K562 (cell line): ENCODE results near the gene SNX10. TPM values are rescaled to one million over a fixed set of nuclear protein-coding genes. Genes with fewer than 3 reads are reported as not detected.

Source experiments
- ATAC-seq: fragments of 200-7000 bp; cut with Tn5 transposase; 3 replicates; pipeline ENCODE4 v1.9.1; 2020; ENCODE audit warnings: moderate library complexity
- BruUV-seq: library from RNA; stranded (reverse); fragments of 400-500 nt; replicated peaks from 2 replicates; lab custom pipeline; 2021; lab: Mats Ljungman, UMichigan
- CTCF ChIA-PET: fragments of 300-600 bp; formaldehyde crosslinking; extraction: SDS; loops from one replicate; lab custom pipeline; 2021; ENCODE audit warnings: low intra/inter-chr PET ratio; lab: Yijun Ruan, JAX
- POLR2A ChIA-PET: fragments of 300-600, 350-650 bp; sonication (Branson Sonifier 250); formaldehyde crosslinking; extraction: SDS; loops from one replicate; lab custom pipeline; 2021; ENCODE audit warnings: antibody characterized with exemption, inconsistent platforms; lab: Yijun Ruan, JAX
- DNase-seq, 4 experiments: peaks; one replicate each; pipeline versions ENCODE4 v3.0.0 to v3.0.0-alpha.2; 2011 to 2018; ENCODE audit warnings: low spot score in 3 of 4, mixed read lengths in 3 of 4; ENCODE audit errors: extremely low read depth in 1 of 4
- FAIRE-seq: peaks from 2 replicates; lab custom pipeline; 2011; peaks lifted over from hg19 to GRCh38; lab: Jason Lieb, UNC
- H2AFZ ChIP-seq: 2 replicates; pipeline ENCODE4 v1.6.0; 2011; ENCODE audit warnings: low read depth, low read length, control low read depth, inconsistent platforms
- H3K27ac ChIP-seq: fragments of 200-600 bp; 3 replicates; pipeline ENCODE4 v1.8.0; 2011; ENCODE audit warnings: low read depth, mild to moderate bottlenecking, control low read depth, inconsistent platforms, low read length, moderate library complexity, mixed read lengths; ENCODE audit errors: extremely low read depth
- H3K27me3 ChIP-seq, 2 experiments: fragments of 300-600 bp in 1 of 2; 2 replicates in 1 of 2; 3 replicates in 1 of 2; pipeline versions ENCODE4 v1.6.0 to v1.8.0; 2011; ENCODE audit warnings: inconsistent platforms in 2 of 2, low read length in 2 of 2, mild to moderate bottlenecking in 1 of 2, mixed read lengths in 1 of 2, moderate library complexity in 1 of 2; ENCODE audit not compliant: control insufficient read depth in 2 of 2, insufficient read depth in 2 of 2
- H3K36me3 ChIP-seq: fragments of 300-600 bp; 3 replicates; pipeline ENCODE4 v1.8.0; 2011; ENCODE audit warnings: mild to moderate bottlenecking, low read length, inconsistent platforms; ENCODE audit not compliant: control insufficient read depth, insufficient read depth
- H3K4me1 ChIP-seq, 2 experiments: fragments of 200-600 bp in 1 of 2; replicated peaks in 1 of 2; 2 replicates in 1 of 2; 3 replicates in 1 of 2; pipeline versions ENCODE4 v1.5.1 to v1.8.0; 2011; ENCODE audit warnings: inconsistent platforms in 2 of 2, low read length in 2 of 2, mild to moderate bottlenecking in 1 of 2, mixed read lengths in 1 of 2, moderate library complexity in 1 of 2; ENCODE audit not compliant: control insufficient read depth in 2 of 2, insufficient read depth in 2 of 2
- H3K4me2 ChIP-seq: 2 replicates; pipeline ENCODE4 v1.6.1; 2011; ENCODE audit warnings: low read length, control low read depth, inconsistent platforms, mixed read lengths; ENCODE audit not compliant: insufficient read depth
- H3K4me3 ChIP-seq: fragments of 200-600 bp; sonication (generic), shearing (Covaris generic); 2 replicates; pipeline ENCODE4 v1.5.1; 2016; ENCODE audit warnings: control low read depth, inconsistent platforms
- H3K79me2 ChIP-seq: fragments of 200-600 bp; 3 replicates; pipeline ENCODE4 v1.8.0; 2011; ENCODE audit warnings: low read length, inconsistent platforms; ENCODE audit not compliant: control insufficient read depth, insufficient read depth
- H3K9ac ChIP-seq, 2 experiments: 2 replicates each; pipeline versions ENCODE4 v1.6.0 to v1.6.1; 2011; ENCODE audit warnings: low read depth in 2 of 2, low read length in 2 of 2, control low read depth in 1 of 2, inconsistent platforms in 1 of 2, mild to moderate bottlenecking in 1 of 2, mixed read lengths in 1 of 2; ENCODE audit not compliant: insufficient read depth in 1 of 2
- H3K9me1 ChIP-seq: one replicate; pipeline ENCODE4 v1.6.0; 2011; ENCODE audit warnings: inconsistent platforms, mild to moderate bottlenecking, low read length, moderate library complexity; ENCODE audit not compliant: control insufficient read depth, insufficient read depth
- H3K9me3 ChIP-seq: replicated peaks from 2 replicates; pipeline ENCODE4 v1.5.1; 2011; ENCODE audit warnings: low read depth, low read length, inconsistent platforms; ENCODE audit not compliant: control insufficient read depth, insufficient read depth
- H4K20me1 ChIP-seq: replicated peaks from 2 replicates; pipeline ENCODE4 v1.6.1; 2011; ENCODE audit warnings: low read length, inconsistent platforms, mixed read lengths; ENCODE audit not compliant: control insufficient read depth, insufficient read depth
- HMGN3 ChIP-seq: IDR thresholded peaks from 2 replicates; pipeline ENCODE4 v1.6.1; 2011; ENCODE audit warnings: borderline replicate concordance, low read depth, mild to moderate bottlenecking, mixed read lengths, low read length; ENCODE audit not compliant: insufficient read length; ENCODE audit errors: extremely low read depth
- MCM2 ChIP-seq: fragments of 450-650 bp; IDR thresholded peaks from 2 replicates; pipeline ENCODE4 v1.6.1; 2017; ENCODE audit warnings: low read depth, mild to moderate bottlenecking
- YY1 ChIP-seq, 3 experiments: IDR thresholded peaks; 2 replicates each; pipeline ENCODE4 v1.6.1; 2011; ENCODE audit warnings: low read length in 2 of 3, mild to moderate bottlenecking in 2 of 3, moderate library complexity in 2 of 3, borderline replicate concordance in 1 of 3, control low read depth in 1 of 3, low read depth in 1 of 3; ENCODE audit not compliant: insufficient read depth in 3 of 3, insufficient replicate concordance in 2 of 3, control insufficient read depth in 1 of 3, insufficient read length in 1 of 3; ENCODE audit errors: extremely low read depth in 1 of 3
- ZNF318 ChIP-seq, 2 experiments: fragments of 450-650 bp; IDR thresholded peaks; 2 replicates each; pipeline ENCODE4 v1.6.1; 2016; ENCODE audit warnings: mild to moderate bottlenecking in 2 of 2, borderline replicate concordance in 1 of 2, low read depth in 1 of 2, moderate library complexity in 1 of 2
- ZNF347 ChIP-seq: fragments of 450-650 bp; formaldehyde crosslinking; IDR thresholded peaks from 2 replicates; pipeline ENCODE4 v1.4.0; 2020; ENCODE audit warnings: low read depth, mild to moderate bottlenecking, moderate library complexity
- ZNF436 ChIP-seq: fragments of 250-450, 450-650 bp; sonication (Bioruptor Pico); formaldehyde crosslinking; IDR thresholded peaks from 2 replicates; pipeline ENCODE4 v1.7.0; 2020; ENCODE audit warnings: mild to moderate bottlenecking
- ZNF655 ChIP-seq: fragments of 250-450 bp; sonication (Bioruptor Pico); IDR thresholded peaks from 2 replicates; pipeline ENCODE4 v1.5.0; 2021
- WGBS: fragments of 100-300 bp; shearing (Covaris generic); methylation state at CpG from one replicate; pipeline ENCODE4 v1.1.6; 2016; ENCODE audit warnings: low coverage, mixed read lengths; ENCODE audit not compliant: insufficient coverage; ENCODE audit errors: missing lambda C conversion rate; 5-methylcytosine and 5-hydroxymethylcytosine counted together
- in situ Hi-C: fragments of 300-500 bp; cut with MboI; formaldehyde crosslinking; loops from 4 replicates; pipeline ENCODE4 v1.15.0; 2018; ENCODE audit warnings: inconsistent platforms, mixed read lengths
- intact Hi-C: fragments of 100-400 bp; cut with micrococcal nuclease; formaldehyde crosslinking; loops from 2 replicates; pipeline ENCODE4 v1.14.2; 2022
- polyA plus RNA-seq, 8 experiments: library from polyadenylated mRNA; depleted of rRNA in 4 of 8; stranded (reverse) in 5 of 8; unstranded in 3 of 8; fragments of >200 nt; fragmentation: Nextera tagmentation in 2 of 8; fragmentation: Illumina TruSeq in 1 of 8; extraction: Ambion mirVana in 2 of 8; extraction: Trizol in 1 of 8; gene quantifications; 2 replicates each; pipeline versions ENCODE4 v1.2.1 to v1.2.3, GENCODE V29; 2011 to 2014; ENCODE audit warnings: inconsistent platforms in 1 of 8, missing spikeins in 1 of 8
- total RNA-seq, 7 experiments: library from RNA; depleted of rRNA in 6 of 7; stranded (reverse); fragments of >200 nt in 6 of 7; fragmentation: Illumina TruSeq in 2 of 7; extraction: Trizol in 2 of 7; gene quantifications; 2 replicates each; pipeline versions ENCODE4 v1.2.1 to v1.2.3, GENCODE V29; 2011 to 2021; ENCODE audit warnings: low replicate concordance in 1 of 7

The SNX10 gene
- total and polyA plus RNA-seq, 9 of the 15 experiments (the other 6 are each of a cell fraction or from before 2014, with no cell fraction given), result 6.9 to 16.5 (median 11.5) TPM

GRCh38 chr7:26387731-26388130, 96.1 kb downstream of the SNX10 start (continued):
- TF ChIP-seq ZNF436 (CRISPR knock-in tag) (no peak), HMGN3 (no peak)

GRCh38 chr7:26388256-26388655, 96.6 kb downstream of the SNX10 start:
- POLR2A ChIA-PET, result interaction anchor here (0.8 to 1.4 kb wide), 2 partner anchors 94 to 109 kb away, joined by 3 read pairs; no protein-coding TSS in a partner anchor
- H3K27me3 ChIP-seq, result peaks cover 32 to 34% of the 10 kb centered on the region in 2 experiments
- no peak overlapping the region for H3K27ac ChIP-seq
- H3K4me1 ChIP-seq, result no peaks in the 10 kb centered on the region
- DNase-seq (no peak), ATAC-seq (no peak; the same call in 2 of the 3 replicates), FAIRE-seq (no peak)
- in situ Hi-C loops (loop anchor here (25.0 kb wide), 1 partner anchor 99 kb away; no protein-coding TSS in a partner anchor), intact Hi-C loops (no loop called here)
- no peak overlapping the region for H2AFZ ChIP-seq
- no TSS peak for BruUV-seq
- no peaks in the 10 kb centered on the region for H3K79me2 ChIP-seq
- H3K4me3 ChIP-seq, result no peak overlapping the region
- H4K20me1 ChIP-seq, result no peaks in the 10 kb centered on the region
- H3K9me3 ChIP-seq, result no peaks in the 10 kb centered on the region
- H3K4me2 ChIP-seq, result no peak overlapping the region
- H3K9ac ChIP-seq, result no peak overlapping the region
- no peaks in the 10 kb centered on the region for H3K9me1 ChIP-seq
- CTCF ChIA-PET, result no interaction called here
- no peaks in the 10 kb centered on the region for H3K36me3 ChIP-seq
- 1% methylated on average over 4 of the region's 4 CpGs for WGBS
- no peak for TF ChIP-seq ZNF347 (CRISPR knock-in tag)
- TF ChIP-seq YY1 (IDR thresholded peaks at IDR 0.05; ENCODE audit: borderline replicate concordance in 1 of 3, control insufficient read depth in 1 of 3, extremely low read depth in 1 of 3, insufficient read depth in 3 of 3, insufficient read length in 1 of 3, insufficient replicate concordance in 2 of 3, low read depth in 1 of 3, low read length in 2 of 3), result peak in 1 of 3 experiments; percentile 18
- TF ChIP-seq MCM2, result no peak
- TF ChIP-seq ZNF655 (CRISPR knock-in tag), result no peak
- TF ChIP-seq ZNF318 (IDR thresholded peaks at IDR 0.05; ENCODE audit: borderline replicate concordance in 1 of 2, low read depth in 1 of 2), result no peak
